Tibial nerve (tissue), 4 donors: ENCODE results near the gene ADAM19. TPM values are rescaled to one million over a fixed set of nuclear protein-coding genes. Genes with fewer than 3 reads are reported as not detected.

Experiments used
- DNase-seq, 2 donors: peaks; one replicate each; pipeline ENCODE4 v3.0.0-alpha.2; 2019; ENCODE audit warnings: low spot score in 2 of 2
- H3K27ac ChIP-seq, 4 donors: fragments of 200-600 bp; sonication (generic) in 3 of 4; one replicate each; pipeline ENCODE4 v1.5.1; 2017 to 2019; ENCODE audit warnings: mild to moderate bottlenecking in 1 of 4
- H3K27me3 ChIP-seq, 2 donors: fragments of 200-600 bp; sonication (generic) in 1 of 2; one replicate each; pipeline versions ENCODE4 v1.5.1 to v1.6.0; 2017 to 2019
- H3K36me3 ChIP-seq, 3 donors: fragments of 200-600 bp; sonication (generic); one replicate each; pipeline ENCODE4 v1.5.1; 2018 to 2019
- H3K4me1 ChIP-seq, 4 donors: fragments of 200-600 bp; sonication (generic) in 3 of 4; one replicate each; pipeline ENCODE4 v1.5.1; 2017 to 2019
- H3K4me3 ChIP-seq, 4 donors: fragments of 200-600 bp; sonication (generic) in 3 of 4; one replicate each; pipeline ENCODE4 v1.5.1; 2017 to 2019; ENCODE audit warnings: mild to moderate bottlenecking in 1 of 4, moderate library complexity in 1 of 4
- H3K9me3 ChIP-seq, 4 donors: fragments of 200-600 bp; sonication (generic) in 3 of 4; one replicate each; pipeline ENCODE4 v1.5.1; 2017 to 2019
- EP300 ChIP-seq, 2 donors: sonication (generic); formaldehyde crosslinking; IDR thresholded peaks; one replicate each; pipeline ENCODE4 v1.6.1; 2017; ENCODE audit warnings: antibody characterized with exemption in 2 of 2, mild to moderate bottlenecking in 1 of 2
- POLR2A ChIP-seq, 2 donors: fragments of 450-650 bp; IDR thresholded peaks; one replicate each; pipeline ENCODE4 v1.6.1; 2017; ENCODE audit warnings: antibody characterized with exemption in 2 of 2, mild to moderate bottlenecking in 2 of 2, moderate library complexity in 2 of 2
- WGBS, 2 donors: methylation state at CpG; one replicate each; pipeline ENCODE4 v1.1.5; 2018; 5-methylcytosine and 5-hydroxymethylcytosine counted together
- total RNA-seq, 4 donors: library from RNA; depleted of rRNA; stranded (reverse); fragments of >200 nt; gene quantifications; one replicate each; pipeline ENCODE4 v1.1.0, GENCODE V29; 2016
- TF ChIP-seq, protein P1 (sequence below), 5 experiments: fragments of 200-600 bp in 3 of 5; fragments of 450-650 bp in 2 of 5; sonication (generic) in 3 of 5; IDR thresholded peaks; one replicate each; pipeline ENCODE4 v1.5.1; 2016 to 2019; ENCODE audit warnings: antibody characterized with exemption in 5 of 5, mild to moderate bottlenecking in 3 of 5, moderate library complexity in 2 of 5

The ADAM19 gene
- total RNA-seq, 4 donors from 2014 or later, result 7.2 to 13.2 (median 9.5) TPM

- WGBS, 2 donors, result 85 to 93% methylated on average over 1 of the region's 1 CpG
- Histone ChIP-seq H3K36me3 (no peaks in the 10 kb centered on the region), H3K27me3 (no peaks in the 10 kb centered on the region), H3K9me3 (no peaks in the 10 kb centered on the region), H3K4me1 (peaks cover 0 to 17% (median 0%) of the 10 kb centered on the region in 4 donors), H3K27ac (no peak overlapping the region), H3K4me3 (no peak overlapping the region)
- DNase-seq, result no peak
- TF ChIP-seq POLR2A (IDR thresholded peaks at IDR 0.05), result no peak
These were observed 24.7 kb upstream of the ADAM19 start for GRCh38 chr5:157600252-157600651.

GRCh38 chr5:157599565-157599964 is 24.0 kb upstream of the ADAM19 start:
- Histone ChIP-seq H3K4me3 (no peak overlapping the region), H3K36me3 (no peaks in the 10 kb centered on the region), H3K4me1 (peaks cover 0 to 17% (median 2%) of the 10 kb centered on the region in 4 donors), H3K27me3 (no peaks in the 10 kb centered on the region), H3K9me3 (no peaks in the 10 kb centered on the region), H3K27ac (no peak overlapping the region)
- WGBS, 2 donors, result 79 to 83% methylated on average over 3 of the region's 3 CpGs
- no peak for DNase-seq
- TF ChIP-seq, protein P1, sequence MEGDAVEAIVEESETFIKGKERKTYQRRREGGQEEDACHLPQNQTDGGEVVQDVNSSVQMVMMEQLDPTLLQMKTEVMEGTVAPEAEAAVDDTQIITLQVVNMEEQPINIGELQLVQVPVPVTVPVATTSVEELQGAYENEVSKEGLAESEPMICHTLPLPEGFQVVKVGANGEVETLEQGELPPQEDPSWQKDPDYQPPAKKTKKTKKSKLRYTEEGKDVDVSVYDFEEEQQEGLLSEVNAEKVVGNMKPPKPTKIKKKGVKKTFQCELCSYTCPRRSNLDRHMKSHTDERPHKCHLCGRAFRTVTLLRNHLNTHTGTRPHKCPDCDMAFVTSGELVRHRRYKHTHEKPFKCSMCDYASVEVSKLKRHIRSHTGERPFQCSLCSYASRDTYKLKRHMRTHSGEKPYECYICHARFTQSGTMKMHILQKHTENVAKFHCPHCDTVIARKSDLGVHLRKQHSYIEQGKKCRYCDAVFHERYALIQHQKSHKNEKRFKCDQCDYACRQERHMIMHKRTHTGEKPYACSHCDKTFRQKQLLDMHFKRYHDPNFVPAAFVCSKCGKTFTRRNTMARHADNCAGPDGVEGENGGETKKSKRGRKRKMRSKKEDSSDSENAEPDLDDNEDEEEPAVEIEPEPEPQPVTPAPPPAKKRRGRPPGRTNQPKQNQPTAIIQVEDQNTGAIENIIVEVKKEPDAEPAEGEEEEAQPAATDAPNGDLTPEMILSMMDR (IDR thresholded peaks at IDR 0.05), result no peak
- no peak for TF ChIP-seq POLR2A (IDR thresholded peaks at IDR 0.05)
- TF ChIP-seq EP300 (IDR thresholded peaks at IDR 0.05), result no peak

DNA sequence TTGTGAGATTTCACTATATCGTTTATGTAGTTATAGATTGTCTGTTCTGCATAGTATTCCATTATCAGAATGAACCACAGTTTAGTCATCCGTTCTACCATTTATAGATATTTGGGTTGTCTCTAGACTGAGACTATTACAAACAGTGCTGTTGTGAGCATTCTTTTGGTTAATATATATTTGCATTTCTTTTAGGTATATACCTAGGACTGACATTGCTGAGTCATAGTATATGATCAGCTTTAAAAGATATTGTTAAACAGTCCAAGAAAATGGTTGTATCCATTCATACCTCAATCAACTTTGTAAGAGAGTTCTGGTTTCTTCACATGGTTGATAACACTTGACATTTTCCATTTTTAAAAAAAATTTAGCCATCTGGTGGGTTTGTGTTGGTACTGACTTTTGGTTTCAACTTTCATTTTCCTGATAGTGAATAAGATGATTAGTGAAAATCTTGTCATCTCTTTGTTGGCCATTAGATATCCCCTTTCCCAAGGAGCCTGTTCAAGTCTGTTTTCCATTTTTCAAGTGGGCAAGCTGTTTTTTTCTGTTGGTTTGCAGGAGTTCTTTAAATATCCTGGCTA is 22.9 kb upstream of the ADAM19 start:
- no peaks in the 10 kb centered on the region for H3K36me3 ChIP-seq
- 70 to 97% methylated on average over 2 of the region's 2 CpGs for WGBS, 2 donors

GRCh38 chr5:157597277-157597676 is 21.7 kb upstream of the ADAM19 start:
- Histone ChIP-seq H3K27ac (no peak overlapping the region), H3K4me3 (no peak overlapping the region), H3K27me3 (no peaks in the 10 kb centered on the region), H3K9me3 (no peaks in the 10 kb centered on the region), H3K4me1 (peaks cover 0 to 21% (median 12%) of the 10 kb centered on the region in 4 donors), H3K36me3 (no peaks in the 10 kb centered on the region)
- TF ChIP-seq EP300 (IDR thresholded peaks at IDR 0.05) (no peak), POLR2A (IDR thresholded peaks at IDR 0.05) (no peak)
- TF ChIP-seq, protein P1 (IDR thresholded peaks at IDR 0.05), result no peak
- no peak for DNase-seq
- WGBS, 2 donors, result 63 to 75% methylated on average over 1 of the region's 1 CpG

More for the DNA sequence above, 22.9 kb upstream of the ADAM19 start:
- TF ChIP-seq, protein P1 (IDR thresholded peaks at IDR 0.05), result no peak
- no peak for TF ChIP-seq POLR2A (IDR thresholded peaks at IDR 0.05)
- TF ChIP-seq EP300 (IDR thresholded peaks at IDR 0.05), result no peak
- no peaks in the 10 kb centered on the region for H3K9me3 ChIP-seq
- DNase-seq, result no peak
- no peak overlapping the region for H3K4me3 ChIP-seq
- no peaks in the 10 kb centered on the region for H3K27me3 ChIP-seq
- H3K4me1 ChIP-seq, result peaks cover 0 to 15% (median 6%) of the 10 kb centered on the region in 4 donors
- H3K27ac ChIP-seq, result no peak overlapping the region

DNA sequence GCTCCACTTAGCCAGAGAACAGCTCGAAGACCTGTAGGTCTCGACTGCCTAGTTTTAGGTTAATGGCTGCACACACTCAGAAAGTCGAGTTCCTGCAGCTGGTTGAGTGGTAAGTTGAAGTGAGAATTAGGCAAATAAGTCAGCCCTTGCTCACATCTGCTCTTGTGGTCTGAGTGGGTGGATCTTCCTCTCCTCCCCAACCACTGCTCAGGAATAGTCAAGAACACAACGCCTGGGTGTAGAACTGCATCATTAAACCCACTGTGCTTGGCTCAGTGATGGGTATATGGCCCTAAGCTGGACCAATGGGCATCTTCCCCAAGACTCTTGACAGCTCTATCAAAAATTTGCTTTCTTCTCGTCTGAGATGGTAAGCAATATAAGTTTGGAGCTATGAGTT is 20.9 kb upstream of the ADAM19 start:
- H3K27me3 ChIP-seq, result no peaks in the 10 kb centered on the region
- no peaks in the 10 kb centered on the region for H3K36me3 ChIP-seq
- TF ChIP-seq EP300 (IDR thresholded peaks at IDR 0.05) (no peak), POLR2A (IDR thresholded peaks at IDR 0.05) (no peak)
- TF ChIP-seq, protein P1 (IDR thresholded peaks at IDR 0.05), result no peak
- no peak overlapping the region for H3K27ac ChIP-seq
- peaks cover 0 to 23% (median 12%) of the 10 kb centered on the region in 4 donors for H3K4me1 ChIP-seq
- no peak for DNase-seq
- WGBS, 2 donors, result 80 to 84% methylated on average over 5 of the region's 5 CpGs
- no peaks in the 10 kb centered on the region for H3K9me3 ChIP-seq
- no peak overlapping the region for H3K4me3 ChIP-seq
